Ramos (cell line): ENCODE measurements around the gene CPA5.
"Not testable (repeated sequence)": the region's sequence is repeated elsewhere in the genome, so short reads cannot be mapped to it uniquely, and the experiment has no call there.

Experiments
- in situ Hi-C: fragments of 300-500 bp; cut with MboI; formaldehyde crosslinking; loops from one replicate; pipeline ENCODE4 v1.14.3; 2022; ENCODE audit warnings: low sequenced_read_pairs; ENCODE audit not compliant: unreplicated experiment

The CPA5 gene, protein sequence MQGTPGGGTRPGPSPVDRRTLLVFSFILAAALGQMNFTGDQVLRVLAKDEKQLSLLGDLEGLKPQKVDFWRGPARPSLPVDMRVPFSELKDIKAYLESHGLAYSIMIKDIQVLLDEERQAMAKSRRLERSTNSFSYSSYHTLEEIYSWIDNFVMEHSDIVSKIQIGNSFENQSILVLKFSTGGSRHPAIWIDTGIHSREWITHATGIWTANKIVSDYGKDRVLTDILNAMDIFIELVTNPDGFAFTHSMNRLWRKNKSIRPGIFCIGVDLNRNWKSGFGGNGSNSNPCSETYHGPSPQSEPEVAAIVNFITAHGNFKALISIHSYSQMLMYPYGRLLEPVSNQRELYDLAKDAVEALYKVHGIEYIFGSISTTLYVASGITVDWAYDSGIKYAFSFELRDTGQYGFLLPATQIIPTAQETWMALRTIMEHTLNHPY

DNA sequence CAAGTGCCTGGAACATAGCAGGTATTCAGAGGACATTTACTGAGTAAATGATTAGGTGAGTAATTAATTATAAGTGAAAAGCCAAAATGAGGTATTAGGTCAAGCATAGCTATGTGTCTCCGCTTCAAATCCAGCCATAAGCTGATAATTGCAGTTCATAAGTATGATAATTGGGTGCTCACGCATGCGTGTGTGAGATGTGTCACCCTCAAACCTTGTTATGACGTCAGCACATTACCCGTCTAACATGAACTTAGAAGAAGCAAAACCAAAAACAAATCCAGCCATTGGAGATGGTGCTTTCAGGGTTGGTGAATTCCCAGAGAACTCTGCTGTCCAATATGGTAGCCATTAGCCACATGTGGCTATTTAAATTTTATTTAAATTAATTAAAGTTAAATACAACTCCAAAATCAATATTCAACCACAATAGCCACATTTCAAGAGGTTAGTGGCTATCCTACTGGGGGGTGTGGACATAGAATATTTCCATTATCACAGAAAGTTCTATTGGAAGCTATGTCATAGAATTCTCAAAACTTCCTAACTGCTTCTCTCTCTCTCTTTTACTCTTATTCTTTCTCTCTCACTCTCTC lies at the start of gene CPA5:
CPA5 (plus strand) TSS at position 546 of the 596 bp plus-strand sequence. CDS start 1,670 bp downstream, outside the sequence.
- in situ Hi-C loops: no loop called here

DNA sequence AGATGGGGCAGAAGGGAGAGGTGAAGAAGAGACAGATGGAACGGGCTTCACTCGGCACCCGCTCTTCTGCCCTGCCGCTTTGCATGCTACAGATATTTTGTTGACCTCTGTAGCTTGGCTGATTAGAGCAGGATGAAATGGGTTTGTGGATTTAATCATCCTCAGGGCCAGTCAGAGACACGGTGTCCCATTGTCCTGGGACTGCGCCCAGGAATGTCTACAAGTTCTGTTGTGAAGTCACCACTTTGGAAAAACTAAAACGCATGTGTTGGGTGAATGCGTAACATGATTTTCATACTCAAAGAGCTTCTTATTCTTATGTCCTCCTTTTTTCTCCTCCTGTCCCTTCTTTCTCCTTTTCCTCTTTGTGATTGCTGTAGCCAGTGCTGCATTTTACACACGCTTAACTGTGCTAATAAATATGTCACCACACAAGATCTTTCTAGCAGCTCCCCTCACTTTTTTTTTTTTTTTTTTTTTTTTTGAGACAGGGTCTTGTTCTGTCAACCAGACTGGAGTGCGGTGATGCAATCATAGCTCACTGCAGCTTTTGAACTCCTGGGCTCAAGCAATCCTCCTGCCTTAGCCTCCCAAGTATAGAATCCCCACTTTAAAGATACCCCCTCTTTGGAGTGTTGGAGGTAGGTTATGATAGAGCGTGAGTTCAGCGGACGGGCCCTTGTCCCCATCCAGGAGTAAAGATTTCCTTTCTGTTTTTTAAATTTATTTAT lies 48.2 kb upstream of the CPA5 start:
- in situ Hi-C loops: no loop called here

DNA sequence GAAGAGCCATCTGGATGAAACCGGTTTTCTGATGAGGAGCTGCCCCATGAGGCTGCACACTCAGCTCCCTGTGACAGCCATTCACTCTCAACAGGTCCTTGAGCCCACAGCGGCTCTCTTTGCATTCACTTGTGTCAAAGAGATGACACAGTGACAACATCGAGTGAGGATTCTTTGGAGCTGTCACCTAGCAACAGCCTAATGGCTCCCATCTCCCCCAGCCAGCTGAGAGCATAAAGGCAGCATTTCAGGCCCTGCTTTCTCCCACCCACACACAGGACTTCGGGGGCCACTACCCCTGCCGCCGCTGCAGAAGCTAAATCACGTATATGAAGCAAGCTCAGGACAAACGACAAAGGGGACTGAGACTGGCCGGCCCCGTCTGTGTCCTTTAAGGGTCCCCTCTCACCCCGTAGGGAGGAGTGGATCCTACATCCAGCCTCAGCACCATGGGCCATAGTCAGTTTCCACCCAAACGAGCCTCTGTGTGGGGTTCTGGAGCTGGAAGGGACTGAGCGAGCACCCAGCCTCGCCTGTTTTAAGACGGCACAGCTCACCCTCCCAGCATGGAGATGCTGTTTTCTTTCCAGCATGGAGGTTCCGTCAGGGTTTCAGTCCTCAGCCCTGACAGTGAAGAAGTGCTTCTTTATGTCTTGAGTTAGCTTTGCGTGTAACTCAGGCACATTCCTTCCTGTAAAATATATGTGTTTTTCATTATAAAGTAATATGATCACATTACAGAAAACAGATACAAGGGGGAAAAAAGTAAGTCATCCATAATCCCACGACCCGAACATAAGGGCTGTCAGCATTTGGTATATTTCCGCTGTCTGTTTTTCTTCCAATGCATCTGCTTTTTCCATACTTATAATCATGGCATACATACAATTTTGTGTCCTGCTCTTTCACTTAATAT lies 46.7 kb upstream of the CPA5 start:
- in situ Hi-C loops: no loop called here

DNA sequence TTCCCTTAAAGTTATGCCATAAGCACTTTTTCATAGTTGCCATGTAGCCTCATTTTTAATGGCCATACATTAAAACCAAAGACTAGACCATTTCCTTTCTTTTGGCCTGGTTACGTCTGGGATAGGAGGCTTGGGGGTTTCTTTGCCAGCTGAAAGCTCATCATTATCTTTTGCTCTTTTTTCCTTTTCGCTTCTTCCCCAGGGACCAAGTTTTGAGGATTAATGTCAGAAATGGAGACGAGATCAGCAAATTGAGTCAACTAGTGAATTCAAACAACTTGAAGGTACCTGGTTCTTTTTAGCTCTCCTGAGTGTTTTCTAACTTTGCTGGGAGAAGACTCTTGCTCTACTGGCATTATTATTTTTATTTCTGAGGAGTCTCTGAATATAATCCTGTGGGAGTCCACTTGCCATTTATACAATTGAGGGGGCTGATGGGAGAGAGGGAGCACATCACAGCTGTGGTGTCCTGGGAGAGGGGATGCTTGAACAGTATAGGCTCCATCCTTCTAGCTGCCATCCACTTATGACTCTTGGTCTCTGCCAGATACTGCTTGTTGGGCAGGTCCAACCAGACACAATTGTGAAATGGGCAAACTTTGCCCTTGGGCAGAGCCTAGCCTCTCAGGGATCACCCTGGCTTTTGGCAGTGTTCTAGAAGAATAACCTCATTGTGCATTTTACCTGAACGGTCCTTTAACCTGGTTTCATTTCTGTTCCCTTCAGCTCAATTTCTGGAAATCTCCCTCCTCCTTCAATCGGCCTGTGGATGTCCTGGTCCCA lies 45.9 kb upstream of the CPA5 start:
- in situ Hi-C loops: no loop called here

DNA sequence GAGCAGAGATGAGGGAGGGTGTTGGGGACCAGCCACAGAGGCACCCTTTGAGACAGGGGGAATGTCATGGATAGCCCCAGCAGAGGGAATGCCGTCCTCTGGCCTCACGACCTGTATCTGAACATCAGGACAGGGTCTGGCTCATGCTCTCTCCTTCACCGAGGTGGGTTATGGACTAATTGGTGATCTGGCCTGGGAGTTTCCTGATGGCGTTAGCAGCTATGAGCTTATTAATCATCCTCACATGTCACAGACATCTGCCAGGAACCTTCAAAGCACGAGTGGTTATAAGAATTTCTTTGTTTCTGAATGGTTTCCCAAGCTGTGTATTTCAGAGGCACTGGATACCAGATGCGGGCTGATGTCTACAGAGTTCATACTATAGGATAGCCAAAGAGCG lies 44.8 kb upstream of the CPA5 start:
- in situ Hi-C loops: no loop called here

DNA sequence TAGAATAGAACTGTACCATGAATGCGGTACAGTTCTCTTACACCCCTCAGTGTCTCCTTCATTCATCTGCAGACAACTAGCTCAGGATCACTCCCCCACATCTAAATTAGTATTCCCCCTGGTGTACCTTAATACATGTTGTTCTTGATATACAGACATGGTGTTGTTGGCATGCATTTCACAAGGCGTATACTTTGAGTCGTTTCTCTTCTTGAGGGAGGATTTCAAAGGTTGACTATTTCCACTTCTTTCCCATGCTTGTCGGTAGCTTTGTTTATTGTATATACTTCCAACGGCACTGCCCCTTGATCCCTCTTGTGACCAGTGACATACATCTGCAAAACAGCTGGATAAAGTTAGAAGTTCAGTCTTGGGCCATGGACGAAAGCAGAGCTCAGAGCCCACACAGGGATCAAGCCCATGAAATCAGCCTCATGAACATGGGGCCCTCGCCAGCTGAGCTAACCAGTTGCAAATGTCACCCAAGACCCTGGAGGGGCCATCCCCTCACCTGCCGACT lies 43.1 kb upstream of the CPA5 start:
- in situ Hi-C loops: no loop called here

DNA sequence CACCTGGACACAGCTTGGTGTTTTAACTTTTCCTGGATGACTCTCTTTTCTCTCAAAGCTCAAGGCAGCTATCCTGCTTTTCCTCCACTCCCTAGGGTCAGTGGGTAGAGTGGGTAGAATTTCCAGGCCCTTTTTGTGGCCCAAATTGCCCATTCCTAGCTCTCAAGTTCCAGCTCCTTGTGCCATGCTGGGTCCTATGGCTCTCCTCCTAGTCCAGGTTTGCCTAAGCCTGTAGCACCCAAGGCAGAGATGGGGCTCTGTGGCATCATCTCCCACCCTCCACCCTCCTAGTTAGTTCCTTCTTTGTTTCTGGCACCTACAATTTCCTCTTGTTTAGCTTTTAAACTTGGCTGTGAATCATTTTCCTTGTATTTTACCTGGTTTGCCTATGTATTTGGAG lies 42.0 kb upstream of the CPA5 start:
- in situ Hi-C loops: no loop called here

DNA sequence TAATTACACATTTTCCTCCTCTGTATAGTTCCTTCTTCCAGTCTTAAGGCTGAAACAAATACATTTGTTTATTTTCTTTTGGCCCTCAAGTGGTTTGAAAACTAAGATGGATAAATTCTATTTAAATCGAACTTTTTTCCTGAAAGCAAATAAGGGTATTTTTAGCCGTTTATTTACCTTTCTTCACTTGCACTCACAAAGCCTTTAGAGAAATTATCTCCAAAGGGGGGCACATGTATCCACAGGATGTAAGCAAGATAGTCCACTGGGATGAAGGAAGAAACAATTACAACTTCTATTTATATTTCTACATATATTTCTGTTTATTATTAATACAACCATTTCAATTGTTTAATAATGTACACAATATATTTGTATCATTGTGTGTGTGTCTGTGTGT lies 41.5 kb upstream of the CPA5 start:
- in situ Hi-C loops: no loop called here

DNA sequence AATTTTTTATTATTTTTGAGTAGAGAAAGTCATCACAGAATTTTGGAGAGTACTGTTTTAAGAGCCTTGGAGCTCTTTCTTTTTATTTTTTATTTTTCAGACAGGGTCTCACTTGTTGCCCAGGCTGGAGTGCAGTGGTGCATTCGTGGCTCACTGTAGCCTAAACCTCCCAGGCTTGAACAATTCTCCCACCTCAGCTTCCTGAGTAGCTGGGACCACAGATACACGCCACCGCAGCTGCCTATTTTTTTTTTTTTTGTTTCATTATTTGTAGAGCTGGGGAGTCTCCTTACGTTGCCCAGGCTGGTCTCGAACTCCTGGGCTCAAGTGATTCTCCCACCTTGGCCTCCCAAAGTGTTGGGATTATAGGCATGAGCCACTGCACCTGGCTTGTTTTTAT lies 41.1 kb upstream of the CPA5 start:
- in situ Hi-C loops: no loop called here

DNA sequence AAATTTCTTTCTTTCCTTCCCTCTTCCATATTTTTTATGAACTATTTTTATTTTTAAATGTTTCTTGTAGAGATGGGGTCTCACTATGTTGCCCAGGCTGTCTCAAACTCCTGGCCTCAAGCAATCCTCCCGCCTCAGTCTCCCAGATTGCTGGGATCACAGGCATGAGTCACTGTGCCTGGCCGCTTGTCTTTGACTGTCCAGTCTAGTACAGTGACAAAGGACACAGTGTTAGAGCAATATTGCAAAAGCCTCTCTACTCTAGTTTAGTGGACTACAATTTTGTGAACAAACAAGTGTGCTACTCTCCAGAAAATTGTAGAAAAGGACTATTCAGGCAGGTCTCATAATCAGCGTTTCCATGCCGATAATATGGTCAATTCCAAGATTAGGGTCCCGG lies 40.6 kb upstream of the CPA5 start:
- in situ Hi-C loops: no loop called here

DNA sequence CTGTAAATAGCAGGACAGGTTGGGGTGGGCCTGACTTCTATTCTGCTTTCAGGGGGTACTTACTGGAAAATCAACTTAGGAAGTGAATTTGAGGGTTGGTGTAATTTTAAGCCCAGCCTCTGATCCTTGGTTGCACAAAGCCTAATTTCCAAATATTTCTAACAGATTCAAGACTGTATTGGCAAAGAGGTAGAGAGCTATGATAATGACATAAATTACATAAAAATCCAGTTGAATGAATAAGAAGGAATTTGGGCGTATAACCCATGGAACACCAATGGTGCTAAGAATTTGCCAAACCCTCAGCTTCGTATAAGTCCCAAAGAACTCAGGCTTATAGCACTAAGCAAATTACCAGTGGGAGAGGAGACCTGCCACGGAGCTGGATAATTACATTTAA lies 39.7 kb upstream of the CPA5 start:
- in situ Hi-C loops: no loop called here

DNA sequence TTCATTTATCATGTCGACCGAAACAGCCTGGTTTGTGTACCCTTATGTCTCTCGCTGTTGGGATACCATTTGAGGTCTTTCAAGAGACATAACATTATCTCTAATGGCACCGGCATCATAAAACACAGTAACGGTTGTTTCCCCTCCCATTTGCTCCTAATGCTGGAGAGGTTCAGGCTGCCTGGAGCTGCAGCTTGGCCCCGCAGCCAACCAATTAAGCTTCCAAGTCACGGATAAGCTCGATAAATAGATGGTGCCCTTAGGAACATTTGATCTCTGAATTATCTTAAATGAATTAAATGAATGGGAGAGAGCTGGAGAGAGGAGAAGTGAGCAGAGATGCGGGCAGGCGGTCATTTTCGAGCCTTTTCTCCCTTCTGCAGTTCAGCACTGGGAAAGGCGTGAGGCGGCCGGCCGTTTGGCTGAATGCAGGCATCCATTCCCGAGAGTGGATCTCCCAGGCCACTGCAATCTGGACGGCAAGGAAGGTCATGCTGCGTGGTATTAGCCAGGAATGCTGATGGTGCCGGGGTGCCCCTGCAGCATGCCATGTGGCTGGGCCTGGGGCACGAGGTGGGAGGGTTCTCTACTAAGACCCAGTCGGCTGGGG lies 39.1 kb upstream of the CPA5 start:
- in situ Hi-C loops: no loop called here

DNA sequence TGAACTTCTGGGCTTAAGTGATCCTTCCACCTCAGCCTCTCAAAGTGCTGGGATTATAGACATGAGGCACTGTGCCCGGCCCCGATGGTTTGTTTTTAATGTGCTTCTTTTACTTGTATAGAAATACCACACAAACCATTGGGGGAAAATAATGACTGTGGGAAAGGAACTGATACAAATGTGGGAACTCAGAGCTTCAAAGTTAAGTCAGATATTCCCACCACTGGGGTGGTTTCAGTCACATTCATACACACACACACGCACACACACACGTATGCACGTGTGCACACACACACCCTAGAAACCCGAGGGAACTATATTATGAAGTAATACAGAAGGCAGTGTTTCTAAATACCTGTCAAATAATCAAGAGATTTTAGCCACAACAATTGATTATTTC lies 34.6 kb upstream of the CPA5 start:
- in situ Hi-C loops: no loop called here

DNA sequence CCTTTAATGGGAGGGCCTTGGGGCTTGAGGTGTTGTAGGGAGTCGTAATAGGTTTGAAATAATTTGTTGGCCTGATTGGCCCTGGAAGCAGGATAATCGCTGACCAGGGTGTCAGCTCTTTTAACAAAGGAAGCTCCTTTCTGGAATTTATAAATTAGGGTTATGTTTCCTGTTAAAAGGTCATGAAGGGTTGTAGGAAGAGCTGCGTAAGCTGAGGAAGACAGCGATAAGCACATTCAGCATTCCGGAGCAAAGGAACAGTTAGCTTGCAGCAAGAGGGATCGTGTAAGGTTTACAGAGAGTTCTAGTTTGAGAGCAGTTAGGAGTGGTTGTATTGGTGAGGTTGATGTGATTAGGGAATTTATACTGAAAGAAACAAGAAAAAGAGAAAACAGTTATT lies 30.3 kb upstream of the CPA5 start:
- in situ Hi-C loops: no loop called here

DNA sequence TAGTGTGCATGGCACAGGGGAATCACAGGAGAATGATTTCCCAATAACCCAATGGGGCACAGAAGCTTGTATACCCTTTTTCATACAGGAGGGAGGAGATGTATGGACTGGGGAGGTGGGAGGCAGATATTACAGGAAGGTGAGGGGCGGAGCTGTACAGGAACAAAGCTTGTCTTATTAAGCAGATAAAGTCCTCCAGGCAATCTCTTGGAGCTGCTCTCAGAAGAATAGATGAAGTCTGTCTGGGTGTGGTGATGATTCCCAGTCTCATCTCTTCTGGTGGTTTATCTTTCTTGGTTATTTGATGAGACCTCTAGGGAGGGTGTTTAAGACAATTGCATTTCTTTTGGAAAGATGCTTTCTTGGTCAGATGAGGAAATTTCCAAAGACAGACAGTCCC lies 25.1 kb upstream of the CPA5 start:
- in situ Hi-C loops: no loop called here

DNA sequence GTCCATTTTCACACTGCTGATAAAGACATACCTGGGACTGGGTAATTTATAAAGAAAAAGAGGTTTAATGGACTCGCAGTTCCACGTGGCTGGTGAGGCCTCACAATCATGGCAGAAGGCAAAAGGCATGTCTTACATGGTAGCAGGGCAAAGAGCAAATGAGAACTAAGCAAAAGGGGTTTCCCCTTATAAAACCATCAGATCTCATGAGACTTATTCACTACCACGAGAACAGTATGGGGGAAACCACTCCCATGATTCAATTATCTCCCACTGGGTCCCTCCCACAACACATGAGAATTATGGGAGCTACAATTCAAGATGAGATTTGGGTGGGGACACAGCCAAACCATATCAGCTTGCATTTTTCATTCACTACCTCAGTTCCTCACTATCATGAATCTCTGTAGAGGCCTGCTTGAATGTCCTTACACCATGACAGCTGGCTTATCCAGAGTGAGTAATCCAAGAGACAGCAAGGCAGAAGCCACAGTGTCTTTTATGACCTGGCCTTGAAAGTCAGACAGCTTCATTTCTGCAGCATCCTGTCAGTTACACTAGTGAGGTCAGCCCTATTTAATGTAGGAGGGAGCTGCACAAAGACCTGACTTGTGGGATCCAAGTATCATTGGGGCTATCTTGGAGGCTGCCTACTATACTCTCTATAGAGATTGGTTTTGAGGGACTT lies 22.9 kb upstream of the CPA5 start:
- in situ Hi-C loops: not testable (repeated sequence)

DNA sequence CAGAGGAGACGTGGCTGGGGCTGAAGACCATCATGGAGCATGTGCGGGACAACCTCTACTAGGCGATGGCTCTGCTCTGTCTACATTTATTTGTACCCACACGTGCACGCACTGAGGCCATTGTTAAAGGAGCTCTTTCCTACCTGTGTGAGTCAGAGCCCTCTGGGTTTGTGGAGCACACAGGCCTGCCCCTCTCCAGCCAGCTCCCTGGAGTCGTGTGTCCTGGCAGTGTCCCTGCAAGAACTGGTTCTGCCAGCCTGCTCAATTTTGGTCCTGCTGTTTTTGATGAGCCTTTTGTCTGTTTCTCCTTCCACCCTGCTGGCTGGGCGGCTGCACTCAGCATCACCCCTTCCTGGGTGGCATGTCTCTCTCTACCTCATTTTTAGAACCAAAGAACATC lies 22.0 kb upstream of the CPA5 start:
- in situ Hi-C loops: no loop called here

DNA sequence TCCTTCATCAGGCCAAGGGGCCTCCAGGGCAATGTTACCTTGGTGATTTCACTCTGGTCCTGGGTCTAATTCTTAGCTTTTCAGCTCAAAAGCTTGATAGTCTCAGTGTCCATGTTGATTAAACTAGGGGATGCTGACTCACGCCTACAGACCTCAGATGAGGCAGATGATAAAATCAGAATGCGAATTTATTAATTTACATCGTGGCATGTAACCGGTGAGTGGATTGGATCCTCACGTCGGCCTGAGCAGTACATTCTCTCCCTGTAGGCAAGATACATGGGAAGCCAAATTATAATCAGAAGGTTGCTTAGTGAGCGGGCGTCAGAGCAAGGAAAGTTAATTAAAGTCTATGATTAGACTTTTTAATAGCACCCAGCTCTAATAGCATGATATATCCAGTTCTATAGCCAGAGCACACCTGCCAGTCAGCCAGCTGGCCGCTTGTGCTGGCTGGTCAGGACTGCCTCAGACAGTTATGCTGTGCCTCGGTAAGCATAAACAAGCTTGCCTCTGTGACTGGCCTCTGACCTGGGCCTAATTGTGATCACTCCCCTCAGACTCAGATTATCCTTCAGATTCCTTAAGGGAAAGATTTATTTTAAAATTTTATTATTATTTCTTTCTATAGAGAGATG lies 20.2 kb upstream of the CPA5 start:
- in situ Hi-C loops: no loop called here
